ENCODE measurements around the gene PVALEF. TPM values are rescaled to one million over a fixed set of nuclear protein-coding genes. Genes with fewer than 3 reads are reported as not detected.

The PVALEF gene
- total RNA-seq, 4 donors from 2014 or later, result not detected

- 87% methylated on average over 15 of the region's 21 CpGs for whole genome bisulfite sequencing
- H3K4me3 ChIP-seq, result no peak overlapping the region
- H3K4me1 ChIP-seq, result no peaks in the 10 kb centered on the region
- H3K9me3 ChIP-seq, result no peaks in the 10 kb centered on the region
- DNase-seq (ENCODE audit: low spot score in 2 of 2), result no peak
- peaks cover 19% of the 10 kb centered on the region for H3K36me3 ChIP-seq
- no peak for TF ChIP-seq EP300 (IDR thresholded peaks at IDR 0.05)
- no peak for TF ChIP-seq CTCF (IDR thresholded peaks at IDR 0.05)
- no peak for TF ChIP-seq POLR2A (IDR thresholded peaks at IDR 0.05)
- TF ChIP-seq POLR2AphosphoS5 (IDR thresholded peaks at IDR 0.05), result no peak
- no peak overlapping the region for H3K27ac ChIP-seq
- H3K27me3 ChIP-seq, result no peaks in the 10 kb centered on the region
Measured at GRCh38 chr17:81197831-81198490, 32.7 kb downstream of the PVALEF start.

- TF ChIP-seq CTCF (IDR thresholded peaks at IDR 0.05) (no peak), POLR2AphosphoS5 (IDR thresholded peaks at IDR 0.05) (no peak), EP300 (IDR thresholded peaks at IDR 0.05) (no peak), POLR2A (IDR thresholded peaks at IDR 0.05) (no peak)
- 88% methylated on average over 21 of the region's 22 CpGs for WGBS
- DNase-seq (ENCODE audit: low spot score in 2 of 2), result no peak
- no peak overlapping the region for H3K27ac ChIP-seq
- H3K4me3 ChIP-seq, result no peak overlapping the region
- peaks cover 23% of the 10 kb centered on the region for H3K36me3 ChIP-seq
- H3K9me3 ChIP-seq, result no peaks in the 10 kb centered on the region
- no peaks in the 10 kb centered on the region for H3K4me1 ChIP-seq
- no peaks in the 10 kb centered on the region for H3K27me3 ChIP-seq
Measured at GRCh38 chr17:81198826-81199481, 33.6 kb downstream of the PVALEF start.

GRCh38 chr17:81199482-81199830, 34.1 kb downstream of the PVALEF start:
- Histone ChIP-seq H3K4me1 (no peaks in the 10 kb centered on the region), H3K27me3 (no peaks in the 10 kb centered on the region), H3K27ac (no peak overlapping the region), H3K36me3 (peaks cover 23% of the 10 kb centered on the region), H3K9me3 (no peaks in the 10 kb centered on the region), H3K4me3 (no peak overlapping the region)
- TF ChIP-seq CTCF (IDR thresholded peaks at IDR 0.05) (no peak), POLR2A (IDR thresholded peaks at IDR 0.05) (no peak), POLR2AphosphoS5 (IDR thresholded peaks at IDR 0.05) (no peak), EP300 (IDR thresholded peaks at IDR 0.05) (no peak)
- WGBS, result 82% methylated on average over 5 of the region's 18 CpGs
- no peak for DNase-seq (ENCODE audit: low spot score in 2 of 2)

- H3K36me3 ChIP-seq, result peaks cover 23% of the 10 kb centered on the region
- WGBS, result 92% methylated on average over 9 of the region's 18 CpGs
- no peaks in the 10 kb centered on the region for H3K27me3 ChIP-seq
- TF ChIP-seq EP300 (IDR thresholded peaks at IDR 0.05) (no peak), CTCF (IDR thresholded peaks at IDR 0.05) (no peak), POLR2A (IDR thresholded peaks at IDR 0.05) (no peak), POLR2AphosphoS5 (IDR thresholded peaks at IDR 0.05) (no peak)
- H3K27ac ChIP-seq, result no peak overlapping the region
- no peaks in the 10 kb centered on the region for H3K4me1 ChIP-seq
- no peak for DNase-seq (ENCODE audit: low spot score in 2 of 2)
- H3K4me3 ChIP-seq, result no peak overlapping the region
- H3K9me3 ChIP-seq, result no peaks in the 10 kb centered on the region
Measured at GRCh38 chr17:81200201-81200600, 34.9 kb downstream of the PVALEF start.

- Histone ChIP-seq H3K9me3 (no peaks in the 10 kb centered on the region), H3K4me3 (no peak overlapping the region), H3K27ac (no peak overlapping the region), H3K36me3 (peaks cover 23% of the 10 kb centered on the region), H3K27me3 (no peaks in the 10 kb centered on the region), H3K4me1 (no peaks in the 10 kb centered on the region)
- TF ChIP-seq CTCF (IDR thresholded peaks at IDR 0.05) (peak; percentile 39 to 71), POLR2A (IDR thresholded peaks at IDR 0.05) (no peak), POLR2AphosphoS5 (IDR thresholded peaks at IDR 0.05) (no peak)
- no peak for DNase-seq (ENCODE audit: low spot score in 2 of 2)
- WGBS, result 82% methylated on average over 26 of the region's 27 CpGs
Measured at GRCh38 chr17:81200695-81201580, 35.6 kb downstream of the PVALEF start.
